Stimulated activated CD8-positive, alpha-beta memory T cell treated with anti-CD3 and anti-CD28 coated beads, Interleukin-4, amount 100 ng/mL, for 48 hours (primary cell): ENCODE data around the gene HBEGF.
"Not testable (repeated sequence)": the region's sequence is repeated elsewhere in the genome, so short reads cannot be mapped to it uniquely, and the experiment has no call there.

Source experiments
- DNase-seq: peaks from one replicate; pipeline ENCODE4 v3.0.0-alpha.2; 2020

The HBEGF gene

GRCh38 chr5:140360681-140361479 lies 14.5 kb upstream of the HBEGF start:
- no peak for DNase-seq

GRCh38 chr5:140360101-140360500 lies 13.7 kb upstream of the HBEGF start, which contains the start of gene SLC4A9:
Gene SLC4A9, plus strand, starts transcription at chr5:140360194. Its CDS starts 43 bp downstream, at chr5:140360237.
- no peak for DNase-seq

- DNase-seq = no peak
Observed at GRCh38 chr5:140358738-140359310, 12.4 kb upstream of the HBEGF start.

- DNase-seq = peak; percentile 86
Observed at GRCh38 chr5:140357726-140358093, 11.3 kb upstream of the HBEGF start.

GRCh38 chr5:140356853-140357725 lies 10.7 kb upstream of the HBEGF start:
- DNase-seq = no peak

- no peak for DNase-seq
Observed at GRCh38 chr5:140355546-140355945, 9.1 kb upstream of the HBEGF start.

- DNase-seq = peak; percentile 52
Observed at GRCh38 chr5:140351609-140352334, 5.4 kb upstream of the HBEGF start.

- no peak for DNase-seq
Observed at GRCh38 chr5:140349244-140349643, 2.8 kb upstream of the HBEGF start.

- DNase-seq = no peak
Observed at GRCh38 chr5:140348104-140348503, 1.7 kb upstream of the HBEGF start.

- no peak for DNase-seq
Observed at GRCh38 chr5:140347360-140347759, 957 bp upstream of the HBEGF start.

- DNase-seq = no peak
Observed at GRCh38 chr5:140345919-140346347, 470 bp downstream of the HBEGF start.

- DNase-seq = peak; percentile 42
Observed at GRCh38 chr5:140344683-140345423, 1.6 kb downstream of the HBEGF start.

GRCh38 chr5:140343849-140344248 lies 2.6 kb downstream of the HBEGF start:
- DNase-seq = not testable (repeated sequence)

- no peak for DNase-seq
Observed at GRCh38 chr5:140342896-140343295, 3.5 kb downstream of the HBEGF start.

- DNase-seq = peak; percentile 36
Observed at GRCh38 chr5:140342287-140342686, 4.1 kb downstream of the HBEGF start.

- DNase-seq = no peak
Observed at GRCh38 chr5:140341591-140341990, 4.8 kb downstream of the HBEGF start.

- DNase-seq = no peak
Observed at GRCh38 chr5:140340605-140341121, 5.7 kb downstream of the HBEGF start.

- DNase-seq = no peak
Observed at GRCh38 chr5:140339636-140340035, 6.8 kb downstream of the HBEGF start.

- DNase-seq = no peak
Observed at GRCh38 chr5:140338908-140339307, 7.5 kb downstream of the HBEGF start.

- DNase-seq = no peak
Observed at GRCh38 chr5:140338336-140338735, 8.1 kb downstream of the HBEGF start.

GRCh38 chr5:140337880-140338279 lies 8.5 kb downstream of the HBEGF start:
- no peak for DNase-seq

- DNase-seq = no peak
Observed at GRCh38 chr5:140336388-140336787, 10.0 kb downstream of the HBEGF start.
